Mesendoderm (in vitro differentiated cells): ENCODE results near the gene A1CF. TPM values are rescaled to one million over a fixed set of nuclear protein-coding genes. Genes with fewer than 3 reads are reported as not detected.

ENCODE experiments used
- DNase-seq: peaks from one replicate; pipeline ENCODE4 v3.0.0; 2013
- H2AK5ac ChIP-seq: 2 replicates; pipeline ENCODE4 v1.6.1; 2013; ENCODE audit warnings: low read length, inconsistent platforms
- H2BK120ac ChIP-seq: 2 replicates; pipeline ENCODE4 v1.6.1; 2013; ENCODE audit warnings: low read depth, mild to moderate bottlenecking, low read length, moderate library complexity, mixed read lengths
- H2BK15ac ChIP-seq: replicated peaks from 2 replicates; pipeline ENCODE4 v1.6.1; 2013; ENCODE audit warnings: low read depth, mild to moderate bottlenecking, moderate library complexity
- H2BK5ac ChIP-seq: 2 replicates; pipeline ENCODE4 v1.6.1; 2013; ENCODE audit warnings: low read length, inconsistent platforms
- H3K18ac ChIP-seq: 2 replicates; pipeline ENCODE4 v1.6.1; 2013; ENCODE audit warnings: mild to moderate bottlenecking, low read length, mixed read lengths
- H3K23ac ChIP-seq: one replicate; pipeline ENCODE4 v1.6.1; 2013; ENCODE audit warnings: low read length
- H3K27ac ChIP-seq: 2 replicates; pipeline ENCODE4 v1.5.1; 2013; ENCODE audit warnings: low read depth, mild to moderate bottlenecking, inconsistent platforms, low read length, moderate library complexity
- H3K27me3 ChIP-seq: 2 replicates; pipeline ENCODE4 v1.6.1; 2013; ENCODE audit warnings: low read length, control low read depth, mild to moderate bottlenecking, inconsistent platforms; ENCODE audit not compliant: insufficient read depth, poor library complexity
- H3K36me3 ChIP-seq: 2 replicates; pipeline ENCODE4 v1.6.1; 2013; ENCODE audit warnings: low read length, inconsistent platforms; ENCODE audit not compliant: control insufficient read depth, insufficient read depth
- H3K4ac ChIP-seq: one replicate; pipeline ENCODE4 v1.6.1; 2013; ENCODE audit warnings: low read depth, mild to moderate bottlenecking, low read length, moderate library complexity
- H3K4me1 ChIP-seq: 2 replicates; pipeline ENCODE4 v1.6.1; 2013; ENCODE audit warnings: low read depth, low read length, inconsistent platforms; ENCODE audit not compliant: control insufficient read depth
- H3K4me2 ChIP-seq: 2 replicates; pipeline ENCODE4 v1.6.1; 2013; ENCODE audit warnings: low read length
- H3K4me3 ChIP-seq: 2 replicates; pipeline ENCODE4 v1.5.1; 2013; ENCODE audit warnings: mild to moderate bottlenecking, low read length
- H3K56ac ChIP-seq: one replicate; pipeline ENCODE4 v1.6.1; 2013; ENCODE audit warnings: low read length
- H3K79me1 ChIP-seq: 2 replicates; pipeline ENCODE4 v1.6.1; 2013; ENCODE audit warnings: low read length, inconsistent platforms
- H3K79me2 ChIP-seq: 2 replicates; pipeline ENCODE4 v1.6.1; 2013; ENCODE audit warnings: mild to moderate bottlenecking, low read length; ENCODE audit not compliant: control insufficient read depth, insufficient read depth
- H3K9ac ChIP-seq: 2 replicates; pipeline ENCODE4 v1.6.1; 2013; ENCODE audit warnings: low read length, inconsistent platforms
- H4K5ac ChIP-seq: one replicate; pipeline ENCODE4 v1.6.1; 2013; ENCODE audit warnings: low read length
- H4K8ac ChIP-seq: one replicate; pipeline ENCODE4 v1.6.1; 2013; ENCODE audit warnings: low read depth, mild to moderate bottlenecking, control low read depth, low read length, moderate library complexity
- WGBS: extraction: QIAGEN DNeasy Blood & Tissue Kit; methylation state at CpG from one replicate; pipeline ENCODE4 v1.1.7; 2013; ENCODE audit warnings: low lambda C conversion rate, missing lambda C conversion rate; ENCODE audit not compliant: insufficient coverage; ENCODE audit errors: extremely low coverage; 5-methylcytosine and 5-hydroxymethylcytosine counted together
- polyA plus RNA-seq, 2 experiments: library from polyadenylated mRNA; stranded (reverse); fragments of 200-250 nt; gene quantifications; one replicate each; pipeline ENCODE4 v1.2.3, GENCODE V29; 2013

Gene A1CF, protein sequence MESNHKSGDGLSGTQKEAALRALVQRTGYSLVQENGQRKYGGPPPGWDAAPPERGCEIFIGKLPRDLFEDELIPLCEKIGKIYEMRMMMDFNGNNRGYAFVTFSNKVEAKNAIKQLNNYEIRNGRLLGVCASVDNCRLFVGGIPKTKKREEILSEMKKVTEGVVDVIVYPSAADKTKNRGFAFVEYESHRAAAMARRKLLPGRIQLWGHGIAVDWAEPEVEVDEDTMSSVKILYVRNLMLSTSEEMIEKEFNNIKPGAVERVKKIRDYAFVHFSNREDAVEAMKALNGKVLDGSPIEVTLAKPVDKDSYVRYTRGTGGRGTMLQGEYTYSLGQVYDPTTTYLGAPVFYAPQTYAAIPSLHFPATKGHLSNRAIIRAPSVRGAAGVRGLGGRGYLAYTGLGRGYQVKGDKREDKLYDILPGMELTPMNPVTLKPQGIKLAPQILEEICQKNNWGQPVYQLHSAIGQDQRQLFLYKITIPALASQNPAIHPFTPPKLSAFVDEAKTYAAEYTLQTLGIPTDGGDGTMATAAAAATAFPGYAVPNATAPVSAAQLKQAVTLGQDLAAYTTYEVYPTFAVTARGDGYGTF
- not detected for polyA plus RNA-seq (2013, experiment 1 of 2)
- polyA plus RNA-seq (2013, experiment 2 of 2): not detected

DNA sequence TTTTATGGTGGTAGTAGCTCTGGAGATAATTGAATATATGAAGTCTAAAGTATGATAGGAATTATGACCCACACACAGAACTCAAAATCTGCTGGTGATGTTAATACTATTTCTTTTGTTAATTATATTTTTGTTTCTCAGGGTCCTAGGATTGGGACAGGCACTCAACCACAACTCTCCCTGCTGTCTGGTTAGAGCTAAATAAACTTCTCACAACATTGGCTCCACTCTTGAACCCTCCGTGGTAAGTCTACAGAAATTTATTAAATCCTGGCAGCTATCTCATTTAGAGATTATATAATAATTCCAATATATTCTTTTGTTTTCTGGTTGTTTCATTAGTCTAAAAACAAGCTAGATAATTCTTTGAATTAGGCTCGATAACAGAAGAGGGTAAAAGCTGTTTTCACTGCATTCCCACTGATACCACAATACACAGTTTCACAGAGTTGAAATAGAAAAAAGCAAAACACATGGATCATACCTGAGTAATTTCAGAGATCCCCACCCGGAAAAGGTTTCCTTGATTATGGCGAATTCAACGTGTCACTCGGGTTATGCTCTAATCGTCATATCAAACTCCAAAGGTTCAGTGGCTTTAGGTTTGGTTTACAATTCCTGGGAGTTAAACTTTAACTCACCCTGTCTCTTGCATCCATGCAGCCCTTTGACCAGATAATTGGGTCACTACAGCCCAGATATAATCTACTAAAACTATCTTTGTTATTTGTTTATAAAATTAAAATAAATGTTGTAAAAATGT, at the start of gene A1CF:
Gene A1CF, minus strand, starts transcription at position 531 of the 763 bp plus-strand sequence. CDS start 25,687 bp downstream, outside the sequence.
- DNase-seq: no peak
- Histone ChIP-seq H3K56ac (no peak within 1 kb of the TSS), H2BK15ac (no peak within 1 kb of the TSS), H3K4me1 (no peaks in the 10 kb centered on the region), H3K27ac (no peak within 1 kb of the TSS), H3K4me2 (no peak within 1 kb of the TSS), H3K36me3 (no peaks in the 10 kb centered on the region), H3K18ac (no peak within 1 kb of the TSS), H3K27me3 (no peaks in the 10 kb centered on the region), H2BK5ac (no peak within 1 kb of the TSS), H2AK5ac (no peak within 1 kb of the TSS), H3K4ac (no peak within 1 kb of the TSS), H3K4me3 (no peak within 1 kb of the TSS), H3K79me2 (no peaks in the 10 kb centered on the region), H4K5ac (no peak within 1 kb of the TSS), H3K23ac (no peak within 1 kb of the TSS), H4K8ac (no peak within 1 kb of the TSS), H2BK120ac (no peak within 1 kb of the TSS), H3K9ac (no peak within 1 kb of the TSS), H3K79me1 (no peaks in the 10 kb centered on the region)
- no CpG with 5 or more reads among the region's 7 CpGs for WGBS

DNA sequence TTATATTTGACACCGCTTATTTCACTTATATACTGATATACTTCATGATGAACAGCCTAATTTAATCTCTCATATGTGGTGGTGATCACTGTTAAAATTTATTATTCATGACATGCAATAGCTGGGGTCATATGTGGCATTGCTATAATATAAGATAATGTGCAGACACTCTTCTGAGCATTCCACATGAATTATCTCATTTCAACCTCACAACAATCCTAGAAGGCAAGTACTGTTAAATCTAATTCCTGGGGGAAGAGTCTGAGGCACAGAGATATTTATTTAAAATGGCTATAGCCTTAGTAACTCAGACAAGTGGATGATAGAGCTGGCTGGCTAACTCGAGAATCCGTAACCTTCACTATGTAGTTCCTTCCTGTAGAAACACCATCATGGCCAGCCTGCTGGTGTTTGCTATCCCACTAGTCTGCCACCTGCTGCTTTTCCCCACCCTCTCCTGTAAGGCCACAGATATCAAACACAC, 46.6 kb upstream of the A1CF start:
- Histone ChIP-seq H3K4me1 (no peaks in the 10 kb centered on the region), H3K27ac (no peak overlapping the region), H3K23ac (no peak overlapping the region), H3K4me3 (no peak overlapping the region), H2BK15ac (no peak overlapping the region), H3K4me2 (no peak overlapping the region), H3K79me1 (no peaks in the 10 kb centered on the region), H2BK5ac (no peak overlapping the region), H4K8ac (no peak overlapping the region), H3K36me3 (no peaks in the 10 kb centered on the region), H4K5ac (no peak overlapping the region), H3K18ac (no peak overlapping the region), H2AK5ac (no peak overlapping the region), H2BK120ac (no peak overlapping the region), H3K27me3 (no peaks in the 10 kb centered on the region), H3K9ac (no peak overlapping the region), H3K4ac (no peak overlapping the region), H3K79me2 (no peaks in the 10 kb centered on the region), H3K56ac (no peak overlapping the region)
- WGBS: no CpG with 5 or more reads among the region's 3 CpGs
- peak; percentile 5 for DNase-seq

DNA sequence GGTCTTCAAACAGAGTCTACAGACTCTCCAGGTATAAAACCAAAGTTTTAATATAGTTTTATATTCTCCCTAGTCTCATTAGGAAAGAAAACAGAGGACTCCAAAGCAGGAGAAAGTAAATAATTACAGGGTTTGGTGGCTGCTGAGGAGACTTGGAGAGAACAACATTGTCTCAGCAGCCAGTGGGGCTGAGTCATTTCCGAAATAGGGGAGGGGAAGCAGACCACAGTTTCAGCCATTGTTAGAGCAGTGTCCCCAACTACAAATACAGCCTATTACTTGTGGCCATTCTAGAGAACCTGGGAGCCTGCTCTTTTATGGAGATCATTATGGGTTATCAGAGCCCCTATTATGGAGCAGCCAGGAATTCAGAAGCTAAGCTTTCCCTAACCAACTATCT, 44.2 kb upstream of the A1CF start:
- Histone ChIP-seq H3K27ac (no peak overlapping the region), H2AK5ac (no peak overlapping the region), H3K18ac (no peak overlapping the region), H3K79me2 (no peaks in the 10 kb centered on the region), H3K36me3 (no peaks in the 10 kb centered on the region), H2BK15ac (no peak overlapping the region), H2BK5ac (no peak overlapping the region), H4K8ac (no peak overlapping the region), H3K4me1 (no peaks in the 10 kb centered on the region), H3K56ac (no peak overlapping the region), H3K4me3 (no peak overlapping the region), H3K4ac (no peak overlapping the region), H3K23ac (no peak overlapping the region), H2BK120ac (no peak overlapping the region), H3K9ac (no peak overlapping the region), H3K27me3 (no peaks in the 10 kb centered on the region), H4K5ac (no peak overlapping the region), H3K79me1 (no peaks in the 10 kb centered on the region), H3K4me2 (no peak overlapping the region)
- DNase-seq: peak; percentile 31
- WGBS: no CpG with 5 or more reads among the region's 1 CpG

DNA sequence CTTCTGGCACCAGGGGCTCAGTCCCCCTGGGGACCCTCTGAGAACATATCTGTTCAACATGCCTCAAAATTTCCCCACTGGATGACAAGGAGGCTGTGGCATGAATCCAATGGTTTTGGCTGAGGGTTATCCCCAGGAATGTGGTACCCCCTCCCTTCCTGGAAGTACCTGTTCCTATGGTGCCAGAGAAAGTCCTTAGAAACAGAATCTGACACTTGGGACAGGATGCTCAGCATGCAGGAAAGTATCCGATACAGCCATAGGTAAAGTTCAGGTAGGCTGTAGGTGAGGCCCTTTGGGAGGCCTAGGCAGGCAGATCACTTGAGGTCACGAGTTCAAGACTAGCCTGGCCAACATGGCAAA, 42.7 kb upstream of the A1CF start:
- no peak for DNase-seq
- H3K79me2 ChIP-seq: no peaks in the 10 kb centered on the region
- H3K4me2 ChIP-seq: no peak overlapping the region
- H3K4me1 ChIP-seq: no peaks in the 10 kb centered on the region
- no peak overlapping the region for H3K56ac ChIP-seq
- H2BK5ac ChIP-seq: no peak overlapping the region
- H3K27me3 ChIP-seq: no peaks in the 10 kb centered on the region
- no peak overlapping the region for H3K18ac ChIP-seq
- H3K9ac ChIP-seq: no peak overlapping the region
- H3K36me3 ChIP-seq: no peaks in the 10 kb centered on the region
- H3K4me3 ChIP-seq: no peak overlapping the region
- H2BK15ac ChIP-seq: no peak overlapping the region
- no peak overlapping the region for H3K23ac ChIP-seq
- H3K4ac ChIP-seq: no peak overlapping the region
- H2BK120ac ChIP-seq: no peak overlapping the region
- no peaks in the 10 kb centered on the region for H3K79me1 ChIP-seq
- WGBS: no CpG with 5 or more reads among the region's 2 CpGs
- H4K5ac ChIP-seq: no peak overlapping the region
- H4K8ac ChIP-seq: no peak overlapping the region
- H2AK5ac ChIP-seq: no peak overlapping the region
- no peak overlapping the region for H3K27ac ChIP-seq

DNA sequence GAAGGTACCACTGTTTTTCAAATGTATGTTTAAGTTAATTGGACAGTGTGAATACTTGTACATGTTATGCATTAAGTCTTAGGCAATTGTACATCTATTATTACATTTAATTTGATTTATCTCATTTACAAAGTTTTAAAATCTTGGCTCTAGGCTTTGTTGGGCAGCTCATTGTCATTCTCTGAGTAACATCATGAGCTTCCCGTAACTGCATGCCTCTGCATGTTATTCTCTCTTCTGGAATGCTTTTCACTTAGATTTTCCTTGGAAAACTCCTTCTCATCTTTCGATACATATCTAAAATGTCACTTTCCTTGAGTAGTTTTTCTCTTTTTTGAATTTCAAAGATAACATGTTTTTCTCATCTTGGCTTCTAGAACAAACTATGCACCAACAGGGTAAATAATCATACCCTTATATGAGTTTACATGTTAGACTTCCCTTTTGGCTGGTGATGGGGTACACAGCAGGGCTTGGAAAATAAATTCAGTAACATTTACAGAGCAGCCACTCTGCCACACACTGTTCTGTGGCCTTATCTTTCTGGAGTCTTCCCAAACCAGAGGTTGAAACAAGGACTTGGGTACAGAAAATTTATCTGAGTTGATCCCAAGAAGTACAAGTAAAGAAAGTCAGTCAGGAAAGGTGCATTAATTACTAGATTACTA, 42.2 kb upstream of the A1CF start:
- Histone ChIP-seq H3K23ac (no peak overlapping the region), H3K4me2 (no peak overlapping the region), H3K27ac (no peak overlapping the region), H3K79me2 (no peaks in the 10 kb centered on the region), H2BK15ac (no peak overlapping the region), H3K9ac (no peak overlapping the region), H3K36me3 (no peaks in the 10 kb centered on the region), H3K56ac (no peak overlapping the region), H4K5ac (no peak overlapping the region), H2BK5ac (no peak overlapping the region), H3K79me1 (no peaks in the 10 kb centered on the region), H3K18ac (no peak overlapping the region), H3K4me3 (no peak overlapping the region), H2BK120ac (no peak overlapping the region), H3K4me1 (no peaks in the 10 kb centered on the region), H3K27me3 (no peaks in the 10 kb centered on the region), H2AK5ac (no peak overlapping the region), H3K4ac (no peak overlapping the region), H4K8ac (no peak overlapping the region)
- WGBS: no CpG with 5 or more reads among the region's 2 CpGs
- DNase-seq: no peak
